HUES64 (cell line): ENCODE data around the gene CTH.
A peak's percentile ranks its signal among the peaks of the same experiment; 100 is the strongest.
"Not testable (repeated sequence)": the region's sequence is repeated elsewhere in the genome, so short reads cannot be mapped to it uniquely, and the experiment has no call there.

ENCODE experiments used
- H3K27ac ChIP-seq: 2 replicates; pipeline ENCODE4 v1.7.0; 2013; ENCODE audit warnings: low read depth, low read length, inconsistent platforms
- H3K27me3 ChIP-seq: 2 replicates; pipeline ENCODE4 v1.6.1; 2013; ENCODE audit warnings: mild to moderate bottlenecking, low read length; ENCODE audit not compliant: insufficient read depth
- H3K36me3 ChIP-seq: 2 replicates; pipeline ENCODE4 v1.6.1; 2013; ENCODE audit warnings: mild to moderate bottlenecking, low read length; ENCODE audit not compliant: insufficient read depth
- H3K4me1 ChIP-seq: 2 replicates; pipeline ENCODE4 v1.6.1; 2013; ENCODE audit warnings: mild to moderate bottlenecking, low read length, moderate library complexity; ENCODE audit not compliant: insufficient read depth
- H3K4me3 ChIP-seq: 2 replicates; pipeline ENCODE4 v1.5.1; 2013; ENCODE audit warnings: mild to moderate bottlenecking, low read length, moderate library complexity
- H3K9ac ChIP-seq: 2 replicates; pipeline ENCODE4 v1.6.1; 2013; ENCODE audit warnings: mild to moderate bottlenecking, low read depth, low read length
- H3K9me3 ChIP-seq: 2 replicates; pipeline ENCODE4 v1.6.1; 2013; ENCODE audit warnings: low read depth, low read length; ENCODE audit not compliant: insufficient read depth
- WGBS: fragments of 150-250, 120-280 bp; methylation state at CpG from one replicate; pipeline ENCODE4 v1.1.7; 2013; ENCODE audit warnings: missing lambda C conversion rate; 5-methylcytosine and 5-hydroxymethylcytosine counted together

Gene CTH

DNA sequence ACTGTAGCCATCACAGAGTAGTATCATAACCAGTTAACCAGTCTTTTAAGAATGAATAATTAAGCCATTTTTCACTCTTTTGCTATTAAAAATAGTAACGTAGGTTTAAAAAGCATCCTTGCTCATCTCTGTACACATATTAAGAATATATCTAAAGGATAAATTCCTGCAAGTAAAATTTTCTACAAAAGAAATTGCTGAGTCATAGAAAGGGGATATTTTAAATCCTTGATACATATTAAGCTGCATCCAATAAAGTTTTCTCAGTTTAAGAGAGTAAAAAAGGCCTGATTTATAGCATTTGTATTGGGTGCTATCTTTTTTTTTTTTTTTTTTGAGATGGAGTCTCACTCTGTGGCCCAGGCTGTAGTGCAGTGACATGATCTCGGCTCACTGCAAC lies 1.9 kb upstream of the CTH start:
- no peak overlapping the region for H3K9ac ChIP-seq
- WGBS: 98% methylated on average over 1 of the region's 2 CpGs
- no peaks in the 10 kb centered on the region for H3K36me3 ChIP-seq
- no peaks in the 10 kb centered on the region for H3K9me3 ChIP-seq
- H3K27me3 ChIP-seq: no peaks in the 10 kb centered on the region
- no peak overlapping the region for H3K27ac ChIP-seq
- H3K4me1 ChIP-seq: peaks cover 13% of the 10 kb centered on the region
- no peak overlapping the region for H3K4me3 ChIP-seq

- H3K4me1 ChIP-seq: peaks cover 13% of the 10 kb centered on the region
- peak overlapping the region; percentile 90 for H3K4me3 ChIP-seq
- peak overlapping the region; percentile 91 for H3K9ac ChIP-seq
- H3K36me3 ChIP-seq: peaks cover 16% of the 10 kb centered on the region
- peak overlapping the region; percentile 91 for H3K27ac ChIP-seq
- no peaks in the 10 kb centered on the region for H3K27me3 ChIP-seq
- 2% methylated on average over 17 of the region's 17 CpGs for WGBS
- H3K9me3 ChIP-seq: no peaks in the 10 kb centered on the region
Observed at GRCh38 chr1:70411360-70411844, 334 bp downstream of the CTH start.

DNA sequence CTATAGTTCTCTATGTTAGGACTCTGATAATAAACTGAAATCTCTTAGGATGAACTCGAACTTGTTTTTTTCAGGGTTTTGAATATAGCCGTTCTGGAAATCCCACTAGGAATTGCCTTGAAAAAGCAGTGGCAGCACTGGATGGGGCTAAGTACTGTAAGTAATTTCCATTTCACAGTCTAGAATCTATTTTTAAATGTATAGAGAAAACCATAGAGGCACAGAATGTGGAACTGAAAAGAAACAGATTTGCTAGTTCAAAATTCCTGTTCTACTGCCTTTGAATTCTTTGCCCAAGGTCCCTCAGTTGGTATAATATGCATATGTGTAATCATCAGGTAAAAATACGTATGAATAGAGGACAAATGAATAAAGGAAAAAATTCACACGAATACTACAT lies 4.8 kb downstream of the CTH start:
- H3K36me3 ChIP-seq: peaks cover 34% of the 10 kb centered on the region
- no peak overlapping the region for H3K27ac ChIP-seq
- peaks cover 6% of the 10 kb centered on the region; the same call in 1 of the 2 replicates for H3K4me1 ChIP-seq
- no peak overlapping the region for H3K4me3 ChIP-seq
- H3K9ac ChIP-seq: no peak overlapping the region
- 97% methylated on average over 2 of the region's 4 CpGs for WGBS
- no peaks in the 10 kb centered on the region for H3K9me3 ChIP-seq
- H3K27me3 ChIP-seq: no peaks in the 10 kb centered on the region

GRCh38 chr1:70418973-70419734 lies 8.1 kb downstream of the CTH start:
- H3K27me3 ChIP-seq, H3K4me1 ChIP-seq, H3K4me3 ChIP-seq, H3K9ac ChIP-seq, H3K27ac ChIP-seq, H3K9me3 ChIP-seq: not testable (repeated sequence)
- H3K36me3 ChIP-seq: peaks cover 64% of the 10 kb centered on the region
- WGBS: no CpG with 5 or more reads among the region's 4 CpGs

GRCh38 chr1:70420320-70420719 lies 9.3 kb downstream of the CTH start:
- no peak overlapping the region for H3K4me3 ChIP-seq
- 78% methylated on average over 3 of the region's 4 CpGs for WGBS
- H3K27me3 ChIP-seq: no peaks in the 10 kb centered on the region
- no peak overlapping the region for H3K9ac ChIP-seq
- peaks cover 67% of the 10 kb centered on the region for H3K36me3 ChIP-seq
- no peaks in the 10 kb centered on the region for H3K4me1 ChIP-seq
- H3K9me3 ChIP-seq: no peaks in the 10 kb centered on the region
- H3K27ac ChIP-seq: no peak overlapping the region

DNA sequence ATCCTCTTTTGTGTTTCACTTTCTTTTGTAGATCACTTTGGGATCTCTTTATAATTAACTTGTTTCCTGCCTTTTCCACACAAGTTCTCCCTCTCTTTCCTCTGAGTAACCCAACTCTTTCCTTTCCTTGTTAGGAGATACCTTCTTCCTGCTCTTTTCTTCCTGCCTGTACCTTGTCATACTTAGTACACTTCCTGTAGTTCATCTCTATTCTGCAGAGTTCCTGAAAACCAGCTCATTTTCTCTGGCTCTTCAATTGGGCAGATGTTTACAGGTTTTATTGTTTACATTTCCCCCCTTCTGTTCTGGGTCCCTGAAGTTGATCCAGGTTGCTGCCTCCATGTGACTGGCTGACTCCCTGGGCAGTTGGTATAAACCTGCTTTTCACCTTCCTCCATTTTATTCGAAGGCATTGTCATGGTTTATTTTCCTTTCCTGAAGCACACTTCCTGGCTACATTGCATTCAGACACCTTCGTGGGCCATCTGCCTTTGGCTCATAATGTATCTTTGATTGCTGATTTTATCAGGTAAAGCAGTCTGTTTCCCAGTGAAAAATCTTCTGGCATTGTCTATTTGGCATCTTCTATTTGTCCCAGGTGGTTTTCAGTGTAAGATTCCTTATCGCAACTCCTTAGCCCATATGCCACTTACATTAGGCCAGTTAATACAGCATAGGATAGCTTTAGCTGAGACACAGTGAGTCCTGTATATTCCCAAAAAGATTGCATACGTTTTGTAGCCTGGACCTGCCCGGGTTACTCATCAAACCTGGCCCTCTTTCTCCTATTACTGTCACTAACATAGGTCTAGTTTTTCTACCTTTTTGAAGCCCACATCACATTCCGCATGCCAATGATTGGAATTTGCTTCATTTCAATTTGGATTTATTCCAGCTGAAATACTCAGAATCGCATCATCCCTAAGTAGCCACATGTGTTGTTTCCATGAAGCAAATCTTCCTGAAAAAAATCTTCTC lies 15.4 kb downstream of the CTH start:
- H3K9ac ChIP-seq: no peak overlapping the region
- no peaks in the 10 kb centered on the region for H3K27me3 ChIP-seq
- H3K4me1 ChIP-seq: 0 out of 2 replicates have a peak, but pooled peaks cover 4% of the 10 kb centered on the region
- 91% methylated on average over 7 of the region's 7 CpGs for WGBS
- H3K27ac ChIP-seq: no peak overlapping the region
- H3K36me3 ChIP-seq: peaks cover 83% of the 10 kb centered on the region
- no peaks in the 10 kb centered on the region for H3K9me3 ChIP-seq
- no peak overlapping the region for H3K4me3 ChIP-seq

GRCh38 chr1:70427976-70428375 lies 16.9 kb downstream of the CTH start:
- Histone ChIP-seq H3K4me1 (0 out of 2 replicates have a peak, but pooled peaks cover 4% of the 10 kb centered on the region), H3K9me3 (no peaks in the 10 kb centered on the region), H3K27me3 (no peaks in the 10 kb centered on the region), H3K9ac (no peak overlapping the region), H3K4me3 (no peak overlapping the region), H3K27ac (no peak overlapping the region), H3K36me3 (peaks cover 83% of the 10 kb centered on the region)
- 80% methylated on average over 1 of the region's 3 CpGs for WGBS

GRCh38 chr1:70429219-70429618 lies 18.2 kb downstream of the CTH start:
- H3K27ac ChIP-seq: peak overlapping the region; percentile 10; the same call in 1 of the 2 replicates
- H3K4me1 ChIP-seq: 0 out of 2 replicates have a peak, but pooled peaks cover 4% of the 10 kb centered on the region
- H3K36me3 ChIP-seq: peaks cover 84% of the 10 kb centered on the region
- H3K9me3 ChIP-seq: no peaks in the 10 kb centered on the region
- no peak overlapping the region for H3K4me3 ChIP-seq
- no peak overlapping the region for H3K9ac ChIP-seq
- 100% methylated on average over 1 of the region's 2 CpGs for WGBS
- no peaks in the 10 kb centered on the region for H3K27me3 ChIP-seq

DNA sequence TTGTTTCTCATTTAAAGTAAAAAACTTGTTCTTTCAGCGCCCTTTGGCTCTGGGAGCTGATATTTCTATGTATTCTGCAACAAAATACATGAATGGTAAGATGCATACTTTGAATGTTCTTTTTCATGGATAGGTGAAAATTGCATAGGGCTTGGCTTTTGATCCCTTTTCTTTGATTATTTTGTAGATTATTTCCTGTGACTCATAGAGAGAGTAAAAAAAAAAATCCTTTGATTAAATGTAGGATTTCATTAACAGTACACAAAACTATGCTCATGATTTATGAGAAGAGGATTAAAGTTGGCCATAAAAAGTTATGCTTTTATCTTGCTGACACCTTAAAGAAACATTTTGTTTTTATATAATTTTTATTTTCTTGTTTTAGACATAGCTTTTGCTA lies 18.7 kb downstream of the CTH start:
- H3K36me3 ChIP-seq: peaks cover 87% of the 10 kb centered on the region
- no peak overlapping the region for H3K4me3 ChIP-seq
- H3K9ac ChIP-seq: no peak overlapping the region
- 92% methylated on average over 1 of the region's 1 CpG for WGBS
- no peaks in the 10 kb centered on the region for H3K27me3 ChIP-seq
- H3K4me1 ChIP-seq: 0 out of 2 replicates have a peak, but pooled peaks cover 4% of the 10 kb centered on the region
- H3K27ac ChIP-seq: no peak overlapping the region
- H3K9me3 ChIP-seq: no peaks in the 10 kb centered on the region

DNA sequence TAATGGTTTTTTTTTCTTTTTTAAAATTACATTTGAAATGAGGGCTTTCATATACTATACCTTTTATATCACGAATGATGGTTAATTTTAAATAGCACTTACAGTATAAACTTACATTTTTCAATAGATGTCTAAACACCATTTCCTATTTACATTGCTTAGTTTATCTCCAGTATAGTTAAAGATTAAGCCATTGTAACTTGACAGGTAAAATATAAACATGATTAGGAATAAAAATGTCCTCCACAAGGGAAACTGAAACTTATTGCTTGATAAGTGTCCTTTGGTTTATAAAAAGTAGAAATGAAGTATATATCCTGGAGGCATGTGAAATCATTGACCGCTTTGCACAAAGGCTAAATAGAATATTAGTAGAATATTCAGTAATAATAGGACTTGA lies 20.2 kb downstream of the CTH start:
- 100% methylated on average over 1 of the region's 2 CpGs for WGBS
- Histone ChIP-seq H3K9me3 (no peaks in the 10 kb centered on the region), H3K27ac (no peak overlapping the region), H3K36me3 (peaks cover 84% of the 10 kb centered on the region), H3K27me3 (no peaks in the 10 kb centered on the region), H3K9ac (no peak overlapping the region), H3K4me3 (no peak overlapping the region), H3K4me1 (0 out of 2 replicates have a peak, but pooled peaks cover 4% of the 10 kb centered on the region)

GRCh38 chr1:70431874-70432273 lies 20.8 kb downstream of the CTH start:
- no peak overlapping the region for H3K4me3 ChIP-seq
- H3K9me3 ChIP-seq: no peaks in the 10 kb centered on the region
- H3K4me1 ChIP-seq: 0 out of 2 replicates have a peak, but pooled peaks cover 4% of the 10 kb centered on the region
- WGBS: 96% methylated on average over 3 of the region's 3 CpGs
- H3K36me3 ChIP-seq: peaks cover 83% of the 10 kb centered on the region
- H3K9ac ChIP-seq: no peak overlapping the region
- H3K27me3 ChIP-seq: no peaks in the 10 kb centered on the region
- no peak overlapping the region for H3K27ac ChIP-seq
